SIG-M5 treated with dmso at 0.1 percent for 504 hours (cell line): Measurements from ENCODE around the gene BCKDHA.

Experiments used
- DNase-seq: peaks from one replicate; lab custom pipeline; 2025; ENCODE audit not compliant: unreplicated experiment; lab: John Stamatoyannopoulos, UW

Gene BCKDHA

DNA sequence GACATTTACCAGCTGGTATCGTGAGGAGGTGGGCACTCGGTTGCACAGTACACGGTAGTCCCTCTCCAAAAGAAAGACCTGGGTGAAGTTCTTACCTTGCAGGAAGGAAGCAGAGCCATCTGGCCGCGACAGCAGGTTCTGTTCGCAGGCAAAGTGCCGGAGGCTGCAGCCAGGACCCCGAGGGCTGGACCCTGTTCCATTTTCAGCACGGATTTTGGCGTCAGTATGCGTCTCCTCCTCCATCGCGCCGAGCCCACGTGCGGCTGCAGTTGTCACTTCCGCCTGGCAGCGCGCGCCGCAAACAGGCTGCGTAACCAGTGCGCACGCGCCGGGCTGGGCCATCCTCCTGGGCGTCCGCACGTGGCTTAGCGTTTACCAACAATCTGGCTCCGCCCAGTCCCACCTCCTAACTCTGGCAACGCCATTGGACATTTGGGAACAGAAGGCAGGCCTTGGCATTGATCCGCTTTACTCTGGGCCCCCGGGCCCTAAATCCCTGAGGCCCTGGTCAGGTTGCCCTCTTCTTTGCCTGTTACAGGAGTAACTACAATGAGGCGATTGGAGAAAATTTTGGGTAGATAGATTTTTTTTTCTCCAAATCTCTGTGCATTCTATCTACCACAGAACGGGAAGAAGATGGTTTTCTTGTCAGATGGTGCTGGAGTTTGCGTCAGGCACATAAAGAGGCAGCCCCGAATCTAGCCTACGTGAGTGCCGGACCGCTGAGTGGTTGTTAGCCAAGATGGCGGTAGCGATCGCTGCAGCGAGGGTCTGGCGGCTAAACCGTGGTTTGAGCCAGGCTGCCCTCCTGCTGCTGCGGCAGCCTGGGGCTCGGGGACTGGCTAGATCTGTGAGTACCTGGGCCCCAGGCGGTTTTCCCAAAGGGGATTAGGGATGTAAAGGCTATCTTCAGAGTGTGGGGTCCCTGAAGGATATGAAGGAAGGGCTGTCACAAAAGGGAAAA lies at the start of gene BCKDHA, which contains the start of gene EXOSC5:
Gene BCKDHA, plus strand, starts transcription at position 733 of the 964 bp plus-strand sequence. Its CDS starts 10 bp downstream, at position 743.
Gene EXOSC5, minus strand, starts transcription at position 274 of the 964 bp plus-strand sequence. Its CDS starts 31 bp downstream, at position 243.
- peak; percentile 99 for DNase-seq

DNA sequence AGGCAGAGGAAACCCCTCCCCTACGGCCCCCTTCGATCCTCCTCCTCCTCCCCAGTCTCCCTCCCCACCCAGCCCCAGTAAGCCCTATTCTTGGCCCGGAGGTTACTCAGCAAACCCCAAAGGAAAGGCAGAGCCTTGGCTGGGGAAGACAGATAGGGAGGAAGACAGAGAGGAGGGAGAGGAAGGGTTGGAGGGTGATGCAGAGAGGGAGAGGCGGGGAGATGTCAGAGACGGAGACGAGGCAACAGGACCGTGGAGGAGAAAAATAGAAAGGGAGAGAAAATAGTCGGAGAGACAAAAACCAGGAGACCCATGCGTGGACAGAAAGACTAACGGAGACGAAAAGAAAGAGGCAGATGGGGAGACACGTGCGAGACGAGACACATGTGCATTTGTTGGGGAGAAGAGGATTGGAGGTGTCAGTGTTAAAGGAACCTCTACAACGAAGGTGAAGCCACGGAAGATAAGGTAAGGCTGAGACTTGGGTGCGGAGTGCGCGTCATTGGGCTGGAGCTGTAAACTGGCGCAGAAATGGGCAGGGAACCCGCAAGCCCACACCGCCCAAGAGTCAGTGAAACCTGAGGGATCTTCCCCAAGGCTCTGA lies 46.8 kb upstream of the BCKDHA start:
- no peak for DNase-seq

DNA sequence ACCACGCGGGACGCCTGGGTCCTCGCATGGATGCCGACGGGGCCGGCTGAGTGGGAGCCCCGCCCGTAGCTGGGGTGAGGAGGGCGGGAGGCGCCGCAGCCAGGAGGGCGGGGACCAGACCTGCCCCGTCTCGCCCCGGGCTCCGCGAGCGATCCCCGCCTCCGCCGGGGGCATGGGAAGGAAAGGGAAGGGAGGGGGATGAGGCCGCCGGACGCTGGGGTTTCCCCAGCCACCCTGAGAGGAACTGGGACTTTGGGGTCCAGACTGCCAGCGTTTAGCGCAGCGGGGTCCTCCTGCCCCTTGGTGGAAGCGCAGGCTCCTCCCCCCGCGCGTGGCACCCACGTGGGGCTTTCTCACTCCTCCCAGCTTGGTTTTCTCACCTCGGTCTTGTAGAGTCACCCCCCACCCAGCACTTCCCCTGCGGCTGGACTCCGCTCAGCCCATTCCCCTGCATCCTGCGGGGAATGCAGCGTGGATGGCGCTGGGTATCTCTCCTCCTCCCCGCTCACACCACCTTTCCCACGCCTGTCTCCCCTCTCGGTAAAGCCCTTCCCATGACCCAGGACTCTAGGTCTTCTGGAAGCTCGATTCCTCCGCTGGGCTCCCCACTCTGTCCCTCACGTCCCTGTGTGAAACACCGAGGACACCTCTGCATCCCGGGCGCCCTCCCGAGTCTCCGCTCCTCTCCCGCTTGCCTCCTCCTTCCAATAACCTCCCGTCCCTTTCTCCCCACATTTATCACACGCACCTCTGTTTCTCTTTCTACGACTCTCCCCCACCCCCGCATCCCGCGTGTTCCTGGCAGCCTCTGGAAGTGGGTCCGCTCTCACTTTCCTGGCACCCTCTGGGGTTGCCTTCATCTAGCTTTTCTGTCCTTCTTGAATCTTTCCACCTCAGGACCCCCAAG lies 46.0 kb upstream of the BCKDHA start:
- peak; percentile 62 for DNase-seq

DNA sequence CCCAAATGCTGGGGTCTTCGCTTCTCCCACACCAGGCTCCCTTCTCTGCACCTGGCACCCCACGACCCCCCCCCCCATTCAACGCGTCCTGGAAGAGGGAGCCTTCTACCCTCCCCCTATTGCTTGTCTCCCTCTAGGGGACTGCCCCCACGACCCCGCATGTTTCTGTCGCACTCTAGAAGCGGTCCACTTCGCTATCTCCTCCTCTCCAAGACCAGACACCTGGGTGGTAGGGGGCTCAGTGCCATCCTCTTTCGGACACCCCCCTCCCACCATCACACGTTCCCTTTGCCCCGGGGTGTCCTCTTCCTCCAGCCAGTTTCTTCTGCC lies 45.4 kb upstream of the BCKDHA start:
- no peak for DNase-seq

DNA sequence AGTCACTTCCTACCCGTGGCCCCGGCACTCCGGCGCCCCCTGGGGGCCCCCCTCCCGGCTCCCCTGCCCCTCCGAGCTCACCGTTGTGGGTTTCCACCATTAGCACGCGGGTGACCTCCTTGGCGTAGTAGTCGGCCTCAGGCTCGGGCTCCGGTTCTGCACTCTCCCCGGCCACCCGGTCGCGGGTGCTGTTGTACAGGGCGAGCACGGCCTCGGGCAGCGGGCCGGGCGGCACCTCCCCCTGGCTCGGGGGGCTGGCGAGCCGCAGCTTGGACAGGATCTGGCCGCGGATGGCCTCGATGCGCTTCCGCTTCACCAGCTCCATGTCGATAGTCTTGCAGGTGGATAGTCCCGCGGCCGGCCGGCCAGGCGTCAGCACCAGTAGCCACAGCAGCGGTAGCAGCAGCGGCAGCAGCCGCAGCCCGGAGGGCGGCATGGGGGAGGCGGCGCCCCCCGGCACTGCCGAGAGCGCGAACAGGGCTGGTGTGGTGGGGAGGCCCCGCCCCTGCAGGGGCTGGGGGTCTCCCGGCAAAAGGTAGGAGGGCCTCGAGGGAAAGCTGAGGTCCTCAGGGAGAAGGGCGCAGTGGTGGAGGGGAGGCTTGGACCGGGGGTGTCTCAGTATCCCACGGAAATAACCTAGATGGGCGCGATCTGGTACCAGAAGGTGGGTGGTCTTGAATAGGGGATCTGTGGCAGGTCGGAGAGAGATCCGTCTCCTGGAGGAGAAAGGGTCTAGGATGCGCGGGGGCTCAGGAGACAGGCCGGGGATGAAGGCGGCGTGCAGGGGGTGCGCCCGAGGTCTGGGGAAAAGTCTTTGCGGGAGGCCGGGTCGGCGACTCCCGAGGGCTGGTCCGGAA lies 44.8 kb upstream of the BCKDHA start:
- peak; percentile 71 for DNase-seq

DNA sequence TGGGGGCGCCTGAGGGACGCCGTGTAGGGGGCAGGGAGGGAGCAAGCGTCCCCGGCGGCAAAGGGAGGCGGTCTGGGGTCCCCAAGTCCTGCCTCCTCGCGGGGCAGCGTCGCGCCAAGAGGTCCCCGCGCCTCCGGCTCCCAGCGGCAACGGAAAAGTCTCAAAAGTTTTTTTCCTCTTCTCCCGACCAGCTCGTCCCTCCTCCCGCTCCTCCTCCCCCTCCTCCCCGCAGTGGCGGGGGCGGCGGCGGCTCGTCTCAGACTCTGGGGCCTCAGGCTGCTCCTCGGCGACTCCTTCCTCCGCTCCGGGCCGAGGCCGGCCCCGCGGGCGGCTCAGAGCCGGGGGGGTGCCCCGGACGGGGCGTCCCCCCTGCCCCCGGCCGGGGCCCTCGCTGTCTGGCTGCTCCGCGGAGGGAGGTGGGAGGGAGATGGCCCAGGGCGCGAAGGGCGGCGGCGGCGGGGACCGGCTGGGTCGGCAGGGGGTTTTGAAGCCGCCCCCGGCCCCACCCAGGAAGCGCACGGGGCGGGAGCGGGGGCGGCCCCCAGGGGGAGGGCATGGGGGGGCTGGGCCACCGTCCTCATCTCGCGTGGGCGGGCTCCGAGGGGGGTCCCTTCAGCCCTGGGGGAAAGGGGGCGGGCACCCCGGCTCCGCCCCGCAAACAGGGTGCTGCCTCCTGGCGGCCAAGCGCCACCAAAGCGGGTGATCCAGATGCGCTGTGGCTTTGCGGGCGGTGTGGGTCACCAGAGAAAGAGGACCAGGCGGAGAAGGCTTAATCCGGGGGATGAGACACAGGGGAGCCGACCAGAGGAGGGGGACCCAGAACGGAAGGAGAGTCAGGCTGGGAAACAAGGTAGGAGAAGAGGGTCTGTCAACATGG lies 43.9 kb upstream of the BCKDHA start, which contains the start of gene TGFB1:
Gene TGFB1, minus strand, starts transcription at position 457 of the 877 bp plus-strand sequence. CDS start 878 bp downstream, outside the sequence.
- DNase-seq = peak; percentile 73

DNA sequence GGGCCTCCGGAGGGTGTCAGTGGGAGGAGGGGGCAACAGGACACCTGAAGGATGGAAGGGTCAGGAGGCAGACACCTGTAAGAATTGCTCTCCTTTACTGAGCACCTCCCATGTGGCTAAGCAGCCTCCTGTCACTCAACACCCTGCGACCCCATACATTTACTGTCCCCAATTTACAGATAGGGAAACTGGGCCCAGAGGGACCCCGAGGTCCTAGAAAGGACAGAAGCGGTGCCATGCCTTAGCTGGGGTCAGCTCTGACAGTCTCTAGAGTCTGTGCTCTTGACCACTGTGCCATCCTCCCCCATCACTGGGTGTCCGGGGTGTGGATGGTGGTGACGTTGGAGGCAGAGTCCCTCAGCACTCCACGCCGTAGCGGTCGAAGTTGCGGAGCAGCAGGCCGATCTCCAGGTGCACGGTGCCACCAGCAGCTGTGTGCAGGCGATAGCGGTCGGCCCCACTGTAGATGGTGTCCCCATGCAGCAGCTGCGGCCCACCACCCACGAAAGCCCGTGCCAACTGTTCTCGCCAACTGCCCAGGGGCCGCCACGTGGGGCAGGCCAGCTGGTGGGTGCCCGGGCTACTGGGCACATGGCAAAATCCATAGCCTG lies 43.2 kb upstream of the BCKDHA start:
- DNase-seq = no peak

DNA sequence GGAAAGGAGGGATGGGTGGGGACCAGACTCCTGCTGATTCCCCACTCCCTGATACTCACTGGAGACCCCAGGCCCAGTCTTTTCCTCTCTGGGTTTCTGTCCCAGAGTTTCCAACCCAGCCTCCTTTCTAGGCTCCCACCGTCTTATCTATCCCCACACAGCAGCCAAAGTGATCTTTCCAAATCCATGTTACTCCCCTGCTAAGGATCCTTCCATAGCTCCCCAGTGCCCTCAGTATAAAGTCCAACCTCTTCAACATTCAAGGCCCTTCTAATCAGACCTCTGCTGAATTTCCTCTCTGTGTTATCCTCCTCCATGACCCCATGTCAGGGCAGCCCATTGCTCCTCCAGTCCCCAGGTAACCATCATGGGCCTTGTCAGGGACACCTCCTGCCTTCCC lies 42.6 kb upstream of the BCKDHA start:
- DNase-seq = no peak

DNA sequence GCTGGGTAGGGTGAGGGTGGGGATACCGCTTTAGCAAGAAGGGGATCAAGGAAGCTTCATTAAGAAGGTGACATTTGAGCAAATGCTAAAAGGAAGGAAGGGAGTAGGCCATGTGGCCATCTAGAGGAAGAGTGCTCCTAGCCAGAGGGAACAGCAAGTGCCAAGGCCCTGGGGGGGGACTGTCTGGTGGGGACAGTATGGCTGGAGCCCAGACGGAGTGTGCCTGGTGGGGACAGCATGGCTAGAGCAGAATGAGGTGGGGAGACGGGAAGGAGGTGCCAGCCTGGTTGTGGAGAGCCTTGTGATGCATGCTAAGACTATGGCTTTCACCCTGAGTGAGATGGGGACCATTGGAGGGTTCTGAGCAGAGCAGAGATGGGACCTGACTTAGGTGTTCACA lies 41.8 kb upstream of the BCKDHA start:
- no peak for DNase-seq

DNA sequence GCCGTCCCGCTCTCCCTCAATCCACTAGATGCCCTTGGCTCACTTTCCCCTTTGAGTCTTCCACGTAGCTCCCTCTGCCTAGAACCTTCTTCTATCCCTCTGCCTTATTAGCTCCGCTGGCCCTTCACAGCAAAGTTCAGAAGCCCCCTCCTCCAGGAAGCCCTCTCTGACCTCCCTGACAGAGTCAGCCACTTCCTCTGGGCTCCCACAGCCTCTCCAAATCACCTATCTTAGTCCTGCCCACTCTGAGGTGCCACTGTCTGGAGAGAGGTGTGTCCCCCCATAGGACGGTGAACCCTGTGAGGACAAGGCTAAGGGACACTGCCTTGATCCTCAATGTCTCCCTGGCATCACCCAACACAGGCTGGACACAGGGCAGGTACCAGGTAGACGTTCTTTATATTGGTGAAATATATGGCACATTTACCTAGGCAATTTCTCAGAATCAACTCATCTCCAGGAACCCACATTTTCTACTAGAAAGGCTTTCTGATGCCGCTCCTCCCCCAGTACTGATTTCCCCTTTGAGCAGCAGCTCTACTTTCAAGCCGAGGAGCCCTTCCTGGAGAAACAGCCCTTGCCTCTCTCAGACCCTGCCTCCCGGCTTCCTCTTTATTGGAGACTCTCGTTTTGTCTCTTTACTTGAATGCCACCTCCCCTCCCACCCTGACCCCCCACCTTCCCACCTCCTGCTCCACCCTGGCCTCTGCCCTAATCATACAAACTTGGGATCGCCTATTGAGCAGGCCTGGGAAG lies 40.5 kb upstream of the BCKDHA start:
- no peak for DNase-seq

DNA sequence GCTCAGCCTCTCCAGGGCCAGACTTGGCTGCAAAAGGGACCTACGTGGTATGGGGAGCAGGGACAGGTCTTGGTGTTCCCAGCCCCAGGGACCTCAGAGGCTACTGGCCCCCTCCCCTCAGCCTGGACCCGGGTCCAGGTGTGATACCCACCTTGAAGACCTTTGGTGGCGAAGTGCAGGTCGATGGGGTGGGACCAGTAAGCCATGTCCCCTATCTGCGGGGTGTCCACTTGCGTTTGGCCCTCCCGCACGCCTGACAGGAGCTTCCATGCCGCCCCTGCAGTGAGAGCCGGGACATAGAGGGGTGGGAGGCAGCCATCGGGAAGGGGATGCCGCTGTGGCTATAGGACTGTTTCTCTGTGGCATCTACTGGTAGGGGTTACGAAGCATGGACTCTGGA lies 39.9 kb upstream of the BCKDHA start:
- no peak for DNase-seq

DNA sequence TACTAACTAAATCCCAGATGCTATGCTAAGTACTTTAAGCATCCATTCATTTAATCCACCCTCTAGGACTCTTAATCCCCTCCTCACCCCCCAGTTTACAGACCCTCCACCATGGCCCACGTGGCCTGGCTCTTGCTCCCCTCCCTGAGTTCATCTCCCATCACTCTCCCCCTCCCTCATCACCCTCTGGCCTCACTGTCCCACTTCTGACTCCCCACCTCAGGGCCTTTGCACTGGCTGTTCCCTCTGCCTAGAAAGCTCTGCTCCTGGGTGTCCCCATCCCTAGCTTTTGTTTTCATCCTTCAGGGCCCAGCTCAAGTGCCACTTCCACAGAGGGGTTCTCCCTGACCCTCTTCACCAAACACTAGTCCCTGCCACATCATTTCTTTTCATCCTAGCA lies 37.9 kb upstream of the BCKDHA start:
- DNase-seq = no peak

DNA sequence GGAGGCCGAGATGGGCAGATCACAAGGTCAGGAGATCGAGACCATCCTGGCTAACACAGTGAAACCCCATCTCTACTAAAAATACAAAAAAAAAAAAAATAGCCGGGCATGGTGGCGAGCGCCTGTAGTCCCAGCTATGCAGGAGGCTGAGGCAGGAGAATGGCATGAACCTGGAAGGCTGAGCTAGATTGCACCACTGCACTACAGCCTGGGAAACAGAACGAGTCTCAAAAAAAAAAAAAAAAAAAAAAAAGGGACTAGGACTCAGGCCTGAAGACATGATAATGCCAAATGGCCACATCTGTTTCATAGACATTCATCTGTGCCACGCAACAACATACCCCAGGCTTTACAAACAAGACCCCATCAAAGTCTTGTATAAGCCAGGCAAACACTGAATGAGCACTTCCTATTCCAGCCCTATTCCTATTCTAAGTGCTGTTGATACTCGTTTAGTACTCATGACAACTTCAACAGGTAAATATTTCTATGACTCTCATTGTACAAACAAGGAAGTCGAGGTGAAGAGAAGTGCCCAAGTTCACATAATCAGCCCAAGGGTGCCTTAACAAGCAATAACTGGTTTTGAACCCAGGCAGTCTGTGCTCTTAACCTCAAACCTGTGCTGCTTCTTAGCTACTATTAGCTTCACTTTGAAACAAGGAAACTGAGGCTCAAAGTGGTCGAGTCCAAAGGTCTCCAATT lies 35.3 kb upstream of the BCKDHA start:
- DNase-seq = no peak

DNA sequence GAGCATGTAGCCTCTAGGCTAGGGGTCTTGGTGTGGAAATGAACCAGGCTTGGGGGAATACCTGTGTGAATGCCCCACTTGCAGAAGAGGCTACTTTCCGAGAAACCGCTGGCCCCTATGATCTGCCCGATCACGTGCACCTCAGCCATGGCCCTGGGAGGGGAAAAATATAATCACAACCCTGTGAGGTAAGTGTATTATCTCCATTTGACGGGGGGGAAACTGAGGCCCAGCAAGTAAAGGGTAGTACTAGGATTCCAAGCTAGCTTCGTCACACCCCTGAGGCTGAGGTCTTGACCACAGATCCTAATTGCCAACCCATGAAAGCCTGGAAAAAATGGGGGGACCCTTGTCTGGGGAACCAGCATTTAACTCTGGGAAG lies 34.3 kb upstream of the BCKDHA start:
- DNase-seq = no peak

DNA sequence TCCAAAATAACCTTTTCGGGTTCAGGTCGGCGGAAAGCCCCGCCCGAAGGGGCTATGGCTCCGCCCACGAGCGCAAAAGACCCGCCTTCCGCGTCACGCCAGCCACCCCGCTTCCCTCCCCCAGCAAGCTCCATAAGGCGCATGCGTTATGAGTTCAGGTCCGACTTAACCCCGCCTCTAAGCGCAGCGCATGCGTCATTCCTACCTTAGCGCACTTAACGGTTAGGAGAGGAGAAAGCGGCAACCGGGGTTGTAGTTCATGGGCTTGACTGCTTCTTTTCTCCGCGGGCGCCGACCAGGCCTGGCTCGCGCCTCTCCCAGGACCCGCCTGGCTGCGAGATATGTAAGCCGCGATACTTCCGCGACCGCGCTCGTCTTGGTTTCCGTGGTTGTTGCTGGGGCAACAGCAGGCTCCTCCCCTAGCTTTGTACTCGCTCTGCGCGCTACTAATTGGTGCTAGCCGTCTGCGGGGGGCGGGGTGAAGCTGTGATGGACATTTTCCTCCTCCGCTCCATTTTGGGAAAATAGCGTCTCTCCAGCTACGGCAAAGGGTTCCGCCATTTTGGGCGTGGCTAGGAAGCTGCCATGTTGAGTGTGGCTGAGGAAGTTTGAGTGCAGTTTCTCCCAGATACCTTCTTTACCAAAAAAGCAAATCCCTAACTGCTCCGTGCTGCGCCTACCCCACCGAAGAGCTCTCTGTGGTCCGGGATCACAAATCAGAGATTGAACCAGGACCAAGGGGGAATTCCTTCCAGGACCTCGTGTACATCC lies 33.7 kb upstream of the BCKDHA start, which contains the start of gene B9D2:
Gene B9D2, minus strand, starts transcription at position 397 of the 771 bp plus-strand sequence. CDS start 630 bp downstream, outside the sequence.
- DNase-seq = peak; percentile 98

DNA sequence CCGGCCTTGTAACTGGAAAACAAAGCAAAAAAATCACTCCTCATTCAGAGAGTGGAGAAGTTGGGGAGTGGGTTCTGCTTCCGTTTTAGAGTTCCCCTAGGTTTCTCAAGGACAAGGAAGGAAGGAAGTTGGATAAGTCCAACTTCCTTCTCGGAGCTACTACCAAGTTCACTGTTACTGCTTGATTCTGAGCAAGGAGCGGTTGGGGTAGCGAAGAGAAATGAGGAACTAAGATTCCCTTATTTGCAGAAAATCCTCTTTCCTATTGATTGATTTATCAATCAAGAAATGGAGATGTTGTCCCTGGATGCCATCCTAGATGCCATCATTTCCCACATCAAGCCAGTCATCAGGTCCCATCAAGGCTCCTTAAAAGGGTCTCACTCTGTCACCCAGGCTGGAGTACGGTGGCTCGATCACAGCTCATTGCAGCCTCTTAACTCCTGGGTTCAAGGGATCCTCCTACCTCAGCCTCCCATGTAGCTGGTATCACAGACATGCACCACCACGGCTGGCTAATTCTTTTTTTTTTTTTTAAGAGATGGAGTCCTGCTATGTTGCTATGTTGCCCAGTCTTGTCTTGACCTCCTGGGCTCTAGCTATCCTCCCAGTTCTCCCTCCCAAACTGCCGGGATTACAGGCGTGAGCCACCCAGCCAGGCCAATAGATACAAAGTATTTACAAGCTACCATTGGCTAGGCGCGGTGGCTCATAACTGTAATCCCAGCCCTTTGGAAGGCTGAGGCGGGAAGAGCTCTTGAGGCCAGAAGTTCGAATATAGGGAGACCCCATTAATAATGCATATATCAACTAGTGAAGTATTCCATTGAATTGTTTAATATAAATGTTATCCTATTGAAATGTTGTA lies 32.9 kb upstream of the BCKDHA start:
- DNase-seq = peak; percentile 81
